ENCODE data around the gene TTC28.

GRCh38 chr22:28141614-28142013, 538.0 kb downstream of the TTC28 start:
- TF ChIP-seq CTCF (conservative IDR thresholded peaks at IDR 0.05 in 1 of 2, IDR thresholded peaks at IDR 0.05 in 1 of 2; ENCODE audit: low read depth in 1 of 2, low read length in 2 of 2) (no peak), EZH2 (IDR thresholded peaks at IDR 0.05; ENCODE audit: low read length, missing control alignments) (no peak)
